ENCODE data around the gene EXOSC5.

EXOSC5 gene

DNA sequence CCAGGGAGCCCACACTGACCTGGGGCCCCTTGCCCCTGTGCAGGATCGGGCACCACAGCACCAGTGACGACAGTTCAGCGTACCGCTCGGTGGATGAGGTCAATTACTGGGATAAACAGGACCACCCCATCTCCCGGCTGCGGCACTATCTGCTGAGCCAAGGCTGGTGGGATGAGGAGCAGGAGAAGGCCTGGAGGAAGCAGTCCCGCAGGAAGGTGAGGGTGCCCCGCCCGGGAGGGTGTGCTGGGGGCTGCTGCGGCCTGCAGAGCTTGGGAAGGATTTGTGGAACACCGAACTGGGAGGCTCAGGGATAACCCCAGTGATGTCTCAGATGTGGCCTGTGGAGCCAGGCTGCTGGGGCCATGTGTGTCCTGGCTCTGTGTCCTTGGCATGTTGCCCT, 25.8 kb upstream of the EXOSC5 start:
- TF ChIP-seq JUND (IDR thresholded peaks at IDR 0.05; ENCODE audit: low read depth) = no peak
- in situ Hi-C loops (cut with HindIII; ENCODE audit: low pct_unique_long_range_greater_than_20kb, low sequenced_read_pairs) = no loop called here
- no peak for DNase-seq (ENCODE audit: low read depth in 1 of 2, low spot score in 1 of 2)

DNA sequence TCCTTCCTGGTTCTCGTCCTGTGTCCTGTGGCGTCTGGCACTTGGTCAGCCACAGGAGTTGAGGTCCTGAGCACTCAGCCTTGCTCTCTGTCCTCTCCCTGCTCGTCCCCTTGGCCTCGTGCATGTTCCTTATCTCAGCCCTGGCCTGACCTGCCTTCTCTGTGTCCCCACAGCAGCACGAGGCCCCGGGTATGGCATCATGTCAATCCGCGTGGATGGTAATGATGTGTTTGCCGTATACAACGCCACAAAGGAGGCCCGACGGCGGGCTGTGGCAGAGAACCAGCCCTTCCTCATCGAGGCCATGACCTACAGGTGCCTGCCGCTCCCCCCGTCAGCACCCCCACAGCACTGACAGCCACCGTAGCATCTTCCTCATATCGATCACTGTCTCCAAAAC, 25.3 kb upstream of the EXOSC5 start:
- TF ChIP-seq JUND (IDR thresholded peaks at IDR 0.05; ENCODE audit: low read depth) = no peak
- in situ Hi-C loops (cut with HindIII; ENCODE audit: low pct_unique_long_range_greater_than_20kb, low sequenced_read_pairs) = no loop called here

DNA sequence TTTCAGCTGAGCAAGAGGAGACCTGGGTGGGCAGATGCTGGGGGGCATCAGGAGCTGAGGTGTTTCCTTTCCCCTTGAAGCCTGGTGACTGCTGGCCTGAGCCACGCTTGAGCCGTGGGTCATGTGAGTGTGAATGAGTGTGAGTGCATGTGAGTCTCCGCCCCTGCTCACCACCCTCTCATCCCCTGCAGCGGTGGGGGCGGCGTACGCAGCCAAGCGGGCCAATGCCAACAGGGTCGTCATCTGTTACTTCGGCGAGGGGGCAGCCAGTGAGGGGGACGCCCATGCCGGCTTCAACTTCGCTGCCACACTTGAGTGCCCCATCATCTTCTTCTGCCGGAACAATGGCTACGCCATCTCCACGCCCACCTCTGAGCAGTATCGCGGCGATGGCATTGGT, 24.8 kb upstream of the EXOSC5 start:
- in situ Hi-C loops (cut with HindIII; ENCODE audit: low pct_unique_long_range_greater_than_20kb, low sequenced_read_pairs) = no loop called here
- TF ChIP-seq JUND (IDR thresholded peaks at IDR 0.05; ENCODE audit: low read depth) = no peak
- no peak for DNase-seq (ENCODE audit: low read depth in 1 of 2, low spot score in 1 of 2)

More for the DNA sequence above, 25.3 kb upstream of the EXOSC5 start:
- no peak for DNase-seq (ENCODE audit: low read depth in 1 of 2, low spot score in 1 of 2)

- DNase-seq (ENCODE audit: low read depth in 1 of 2, low spot score in 1 of 2) = no peak
- in situ Hi-C loops (cut with HindIII; ENCODE audit: low pct_unique_long_range_greater_than_20kb, low sequenced_read_pairs) = no loop called here
- no peak for TF ChIP-seq JUND (IDR thresholded peaks at IDR 0.05; ENCODE audit: low read depth)
These were observed 24.2 kb upstream of the EXOSC5 start for GRCh38 chr19:41421314-41421713.

GRCh38 chr19:41420101-41420880, 23.1 kb upstream of the EXOSC5 start:
- in situ Hi-C loops (cut with HindIII; ENCODE audit: low pct_unique_long_range_greater_than_20kb, low sequenced_read_pairs) = no loop called here
- no peak for DNase-seq (ENCODE audit: low read depth in 1 of 2, low spot score in 1 of 2)
- no peak for TF ChIP-seq JUND (IDR thresholded peaks at IDR 0.05; ENCODE audit: low read depth)

DNA sequence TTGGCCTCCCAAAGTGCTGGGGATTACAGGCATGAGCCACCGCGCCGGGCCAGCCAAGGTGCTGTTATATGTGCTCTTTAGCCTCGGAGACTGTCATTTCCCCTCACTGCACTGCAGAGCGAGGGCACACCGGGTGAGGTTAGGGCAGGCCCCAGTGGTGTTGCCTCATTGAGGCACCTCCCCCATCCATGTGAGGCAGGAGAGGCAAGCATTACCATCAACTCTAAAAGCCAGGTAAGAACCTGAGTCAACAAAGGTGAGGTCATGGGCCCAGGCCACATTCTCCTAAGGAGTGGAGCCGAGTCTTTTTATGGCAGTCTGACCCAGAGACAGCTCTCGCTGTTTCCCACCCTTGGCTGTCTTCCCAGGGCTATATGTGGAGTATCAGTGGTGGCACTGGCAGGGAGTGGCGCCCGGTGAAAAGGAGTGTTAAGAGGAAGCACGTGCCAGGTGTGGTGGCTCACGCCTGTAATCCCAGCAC, 19.1 kb upstream of the EXOSC5 start:
- no peak for TF ChIP-seq JUND (IDR thresholded peaks at IDR 0.05; ENCODE audit: low read depth)
- no peak for DNase-seq (ENCODE audit: low read depth in 1 of 2, low spot score in 1 of 2)
- in situ Hi-C loops (cut with HindIII; ENCODE audit: low pct_unique_long_range_greater_than_20kb, low sequenced_read_pairs) = no loop called here

GRCh38 chr19:41415154-41415571, 18.0 kb upstream of the EXOSC5 start:
- in situ Hi-C loops (cut with HindIII; ENCODE audit: low pct_unique_long_range_greater_than_20kb, low sequenced_read_pairs) = no loop called here
- no peak for TF ChIP-seq JUND (IDR thresholded peaks at IDR 0.05; ENCODE audit: low read depth)
- no peak for DNase-seq (ENCODE audit: low read depth in 1 of 2, low spot score in 1 of 2)

GRCh38 chr19:41414461-41414860, 17.3 kb upstream of the EXOSC5 start:
- no peak for TF ChIP-seq JUND (IDR thresholded peaks at IDR 0.05; ENCODE audit: low read depth)
- DNase-seq (ENCODE audit: low read depth in 1 of 2, low spot score in 1 of 2) = no peak
- in situ Hi-C loops (cut with HindIII; ENCODE audit: low pct_unique_long_range_greater_than_20kb, low sequenced_read_pairs) = no loop called here

DNA sequence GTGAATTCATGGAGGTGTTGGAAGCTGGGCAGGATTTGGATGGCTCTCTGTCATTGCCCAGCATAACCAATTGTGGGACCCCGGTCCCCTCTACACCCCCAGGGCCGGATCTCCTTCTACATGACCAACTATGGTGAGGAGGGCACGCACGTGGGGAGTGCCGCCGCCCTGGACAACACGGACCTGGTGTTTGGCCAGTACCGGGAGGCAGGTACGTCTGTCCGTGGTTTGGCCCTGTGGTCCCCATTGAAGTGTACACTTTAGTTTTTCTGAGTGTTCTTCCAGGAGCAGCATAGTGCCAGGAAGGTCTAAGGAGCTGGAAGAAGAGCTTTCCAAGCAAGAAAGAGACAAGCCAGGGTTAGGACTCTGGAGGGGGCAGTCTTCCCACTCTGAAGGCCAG, 16.8 kb upstream of the EXOSC5 start:
- in situ Hi-C loops (cut with HindIII; ENCODE audit: low pct_unique_long_range_greater_than_20kb, low sequenced_read_pairs) = no loop called here
- no peak for TF ChIP-seq JUND (IDR thresholded peaks at IDR 0.05; ENCODE audit: low read depth)
- DNase-seq (ENCODE audit: low read depth in 1 of 2, low spot score in 1 of 2) = no peak

GRCh38 chr19:41412953-41413352, 15.8 kb upstream of the EXOSC5 start:
- no peak for TF ChIP-seq JUND (IDR thresholded peaks at IDR 0.05; ENCODE audit: low read depth)
- in situ Hi-C loops (cut with HindIII; ENCODE audit: low pct_unique_long_range_greater_than_20kb, low sequenced_read_pairs) = no loop called here
- DNase-seq (ENCODE audit: low read depth in 1 of 2, low spot score in 1 of 2) = no peak

- TF ChIP-seq JUND (IDR thresholded peaks at IDR 0.05; ENCODE audit: low read depth) = no peak
- in situ Hi-C loops (cut with HindIII; ENCODE audit: low pct_unique_long_range_greater_than_20kb, low sequenced_read_pairs) = no loop called here
- no peak for DNase-seq (ENCODE audit: low read depth in 1 of 2, low spot score in 1 of 2)
These were observed 14.8 kb upstream of the EXOSC5 start for GRCh38 chr19:41411968-41412265.

DNA sequence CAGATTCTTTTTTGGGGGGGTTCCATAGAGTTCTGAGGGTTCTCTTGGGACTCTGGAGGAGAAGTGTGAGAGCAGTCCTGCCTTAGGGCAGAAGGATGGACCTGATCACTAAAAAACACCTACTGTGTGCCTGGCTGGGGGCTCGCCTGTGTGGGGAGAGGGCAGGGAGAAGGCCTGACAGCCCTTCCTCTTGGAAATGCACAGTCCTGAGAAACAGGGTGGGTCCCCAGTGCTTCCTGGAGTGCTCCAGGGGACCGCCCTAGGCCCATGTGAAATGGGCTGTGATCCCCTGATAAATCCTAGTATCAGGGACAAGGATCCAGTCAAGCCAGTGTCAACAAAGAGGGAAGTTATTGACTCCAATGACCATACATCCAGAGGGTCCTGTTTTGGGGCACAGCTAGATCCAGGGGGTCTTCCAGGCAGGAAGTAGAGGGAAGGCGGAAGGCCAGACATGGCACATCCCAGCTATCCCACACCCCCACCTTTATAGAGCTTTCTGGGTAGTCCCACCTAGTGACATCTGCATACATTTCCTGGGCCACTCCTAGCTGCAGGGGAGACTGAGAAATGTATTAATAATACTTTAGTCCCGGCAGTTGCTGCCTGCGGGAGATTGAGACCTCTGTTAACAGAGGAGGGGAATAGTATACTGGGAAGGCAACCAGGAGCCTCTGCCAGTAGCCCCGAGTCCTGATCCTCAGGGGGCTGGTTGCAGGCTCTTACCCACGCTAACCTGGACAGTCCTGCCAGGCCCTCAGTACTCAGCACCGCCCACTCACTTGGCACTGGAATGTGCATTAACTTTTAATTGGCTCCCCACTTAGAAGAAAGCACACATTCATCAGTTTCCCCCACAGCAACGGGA, 14.2 kb upstream of the EXOSC5 start:
- DNase-seq (ENCODE audit: low read depth in 1 of 2, low spot score in 1 of 2) = no peak
- in situ Hi-C loops (cut with HindIII; ENCODE audit: low pct_unique_long_range_greater_than_20kb, low sequenced_read_pairs) = no loop called here
- no peak for TF ChIP-seq JUND (IDR thresholded peaks at IDR 0.05; ENCODE audit: low read depth)

- DNase-seq (ENCODE audit: low read depth in 1 of 2, low spot score in 1 of 2) = no peak
- TF ChIP-seq JUND (IDR thresholded peaks at IDR 0.05; ENCODE audit: low read depth) = no peak
- in situ Hi-C loops (cut with HindIII; ENCODE audit: low pct_unique_long_range_greater_than_20kb, low sequenced_read_pairs) = no loop called here
These were observed 13.3 kb upstream of the EXOSC5 start for GRCh38 chr19:41410336-41411054.
